Measurements from ENCODE around the gene SYNPR.

The SYNPR gene

DNA sequence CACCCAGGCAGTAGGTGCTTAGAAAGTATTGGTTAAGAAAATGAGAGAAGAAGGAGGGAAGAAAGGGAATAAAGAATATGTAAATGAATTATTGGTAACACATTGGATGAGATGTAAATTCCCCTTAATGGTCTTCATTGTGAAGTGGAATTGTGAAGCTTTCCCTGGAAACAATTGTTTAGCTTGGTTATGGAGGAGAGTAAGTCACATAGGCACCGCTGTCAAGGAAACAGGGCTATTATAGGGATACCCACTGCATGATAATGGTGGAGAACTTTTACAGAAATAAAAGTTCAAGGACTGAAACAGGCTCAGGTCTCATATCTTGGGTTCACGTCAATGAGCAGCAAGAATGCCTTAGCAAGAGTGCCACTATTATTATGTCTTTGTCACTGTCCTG is 9.5 kb downstream of the SYNPR start:
- no peak for DNase-seq (ENCODE audit: low spot score)
- TF ChIP-seq, protein P1, sequence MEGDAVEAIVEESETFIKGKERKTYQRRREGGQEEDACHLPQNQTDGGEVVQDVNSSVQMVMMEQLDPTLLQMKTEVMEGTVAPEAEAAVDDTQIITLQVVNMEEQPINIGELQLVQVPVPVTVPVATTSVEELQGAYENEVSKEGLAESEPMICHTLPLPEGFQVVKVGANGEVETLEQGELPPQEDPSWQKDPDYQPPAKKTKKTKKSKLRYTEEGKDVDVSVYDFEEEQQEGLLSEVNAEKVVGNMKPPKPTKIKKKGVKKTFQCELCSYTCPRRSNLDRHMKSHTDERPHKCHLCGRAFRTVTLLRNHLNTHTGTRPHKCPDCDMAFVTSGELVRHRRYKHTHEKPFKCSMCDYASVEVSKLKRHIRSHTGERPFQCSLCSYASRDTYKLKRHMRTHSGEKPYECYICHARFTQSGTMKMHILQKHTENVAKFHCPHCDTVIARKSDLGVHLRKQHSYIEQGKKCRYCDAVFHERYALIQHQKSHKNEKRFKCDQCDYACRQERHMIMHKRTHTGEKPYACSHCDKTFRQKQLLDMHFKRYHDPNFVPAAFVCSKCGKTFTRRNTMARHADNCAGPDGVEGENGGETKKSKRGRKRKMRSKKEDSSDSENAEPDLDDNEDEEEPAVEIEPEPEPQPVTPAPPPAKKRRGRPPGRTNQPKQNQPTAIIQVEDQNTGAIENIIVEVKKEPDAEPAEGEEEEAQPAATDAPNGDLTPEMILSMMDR (IDR thresholded peaks at IDR 0.05; ENCODE audit: extremely low read depth, missing control alignments), result no peak

DNA sequence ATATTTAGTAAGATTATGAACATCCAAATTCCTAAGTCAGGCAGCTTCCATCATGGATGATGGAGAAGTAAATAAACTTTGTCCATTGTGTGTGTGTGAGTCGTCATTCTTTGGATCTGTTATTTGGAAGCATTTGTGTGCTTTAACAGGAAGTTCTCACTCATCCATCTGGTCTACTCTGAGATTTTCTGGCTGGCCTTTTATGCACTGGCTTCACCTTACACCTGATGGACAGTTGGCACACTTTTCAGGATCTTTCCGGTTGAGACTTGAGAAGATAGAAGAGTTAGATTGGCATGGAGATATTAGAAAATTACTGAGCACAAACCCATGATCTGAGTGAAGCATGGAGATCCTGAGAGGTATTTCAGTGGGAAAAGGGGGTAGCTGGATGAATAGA is 12.6 kb downstream of the SYNPR start:
- no peak for DNase-seq (ENCODE audit: low spot score)
- TF ChIP-seq, protein P1 (IDR thresholded peaks at IDR 0.05; ENCODE audit: extremely low read depth, missing control alignments), result no peak

DNA sequence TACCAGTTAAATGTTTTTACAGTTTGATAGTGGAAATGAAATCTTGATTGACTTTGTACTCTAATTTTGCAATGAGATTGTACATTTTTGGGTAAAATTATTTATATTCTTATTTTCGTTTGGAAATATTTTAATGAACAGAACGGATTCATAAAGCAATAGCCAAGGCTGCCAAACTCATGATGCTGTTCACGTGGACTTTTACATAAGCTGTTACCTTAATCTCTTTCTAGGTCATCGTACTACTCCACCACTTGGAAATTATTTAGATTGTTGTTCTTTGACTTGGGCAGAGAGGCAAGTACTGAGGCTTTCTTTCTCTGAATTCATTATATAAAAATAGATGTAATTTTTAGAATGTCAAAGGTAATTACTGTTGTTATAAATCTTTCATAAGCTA is 16.2 kb downstream of the SYNPR start:
- TF ChIP-seq, protein P1 (IDR thresholded peaks at IDR 0.05; ENCODE audit: extremely low read depth, missing control alignments), result no peak
- no peak for DNase-seq (ENCODE audit: low spot score)

DNA sequence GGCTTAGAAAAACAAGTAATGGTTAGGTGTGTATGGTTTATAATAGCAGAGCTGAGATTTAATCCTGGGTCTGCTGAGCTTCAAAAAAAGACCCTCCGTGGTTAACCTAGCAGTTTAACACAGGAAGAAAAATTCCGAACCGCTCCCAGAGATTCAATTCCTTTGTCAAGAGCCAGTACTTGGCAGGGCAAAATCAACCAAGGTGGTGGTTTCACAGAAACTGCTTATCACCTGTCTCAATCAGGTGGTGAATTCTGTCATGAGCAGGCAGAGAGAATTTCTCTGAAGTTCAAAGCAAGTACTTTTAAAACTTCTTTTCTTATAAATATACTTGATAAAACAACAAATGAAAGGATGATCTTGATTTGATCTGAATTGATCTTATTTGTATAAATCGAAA is 17.2 kb downstream of the SYNPR start:
- TF ChIP-seq, protein P1 (IDR thresholded peaks at IDR 0.05; ENCODE audit: extremely low read depth, missing control alignments), result no peak
- DNase-seq (ENCODE audit: low spot score), result no peak

DNA sequence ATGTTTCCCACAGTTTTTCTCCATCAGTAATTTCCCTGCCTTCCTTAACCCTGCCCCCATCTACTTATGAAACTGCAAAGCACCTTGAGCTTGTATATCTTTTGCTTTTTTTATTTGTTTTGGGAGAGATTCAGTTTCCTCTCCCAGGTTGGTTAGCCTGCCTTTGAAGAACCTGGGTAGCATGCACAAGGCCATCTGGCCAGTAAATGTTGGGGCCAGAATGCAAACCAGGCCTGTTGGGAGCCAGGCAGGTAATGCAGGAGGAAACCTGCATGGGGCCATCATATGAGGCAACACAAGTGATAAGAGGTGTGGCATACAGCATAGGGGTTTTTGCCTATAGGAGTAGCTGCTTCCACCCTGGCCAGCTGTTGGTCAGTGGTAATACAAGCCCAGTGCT is 17.7 kb downstream of the SYNPR start:
- DNase-seq (ENCODE audit: low spot score), result no peak
- TF ChIP-seq, protein P1 (IDR thresholded peaks at IDR 0.05; ENCODE audit: extremely low read depth, missing control alignments), result no peak

DNA sequence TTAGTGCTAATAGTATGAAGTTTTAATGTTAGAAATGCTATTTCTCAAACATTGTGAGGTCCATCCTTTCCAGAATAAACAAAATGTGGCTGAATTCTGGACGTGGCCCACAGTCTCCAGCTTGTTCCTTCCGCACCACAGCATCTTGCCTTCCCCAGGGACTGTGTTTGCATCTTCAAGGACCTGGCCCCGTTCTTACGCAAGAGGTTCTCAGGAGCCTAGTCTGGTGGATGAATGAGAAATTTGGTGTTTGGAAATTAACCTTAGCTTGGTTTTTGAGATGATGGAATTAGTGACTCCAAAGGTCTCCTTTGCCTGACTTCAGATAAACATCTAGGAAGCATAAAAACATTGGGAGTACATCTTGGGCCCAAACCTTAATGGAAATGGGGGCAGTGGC is 18.1 kb downstream of the SYNPR start:
- no peak for DNase-seq (ENCODE audit: low spot score)

DNA sequence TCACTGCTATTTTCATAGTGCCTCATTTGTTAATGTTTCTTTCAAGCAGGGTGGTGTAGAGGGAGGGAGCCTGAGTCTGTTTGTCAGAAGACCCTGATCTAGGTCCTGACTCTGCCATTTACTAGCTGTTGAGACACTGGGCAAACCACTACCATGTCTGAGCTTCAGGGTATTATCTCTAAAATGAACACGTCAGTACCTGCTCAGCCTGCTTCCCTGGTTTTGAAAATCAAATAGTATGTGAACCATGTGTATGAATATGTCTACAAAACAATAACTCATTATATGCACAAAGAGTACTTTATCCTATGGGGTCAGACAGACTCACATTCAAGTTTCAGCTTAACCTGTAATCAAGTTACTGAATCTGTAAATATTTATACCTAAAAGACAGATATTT is 25.1 kb downstream of the SYNPR start:
- TF ChIP-seq, protein P1 (IDR thresholded peaks at IDR 0.05; ENCODE audit: extremely low read depth, missing control alignments), result no peak

More for the DNA sequence above, 18.1 kb downstream of the SYNPR start:
- TF ChIP-seq, protein P1 (IDR thresholded peaks at IDR 0.05; ENCODE audit: extremely low read depth, missing control alignments), result no peak

More for the DNA sequence above, 25.1 kb downstream of the SYNPR start:
- no peak for DNase-seq (ENCODE audit: low spot score)

Measured in GM20000 (cell line).